HG03432 (cell line): ENCODE data around the gene TPRKB.
"Not testable (repeated sequence)": the region's sequence is repeated elsewhere in the genome, so short reads cannot be mapped to it uniquely, and the experiment has no call there.

Source experiments
- ATAC-seq: cut with Tn5 transposase; IDR thresholded peaks from one replicate; pipeline ENCODE4 v1.9.1; 2021; ENCODE audit warnings: mild to moderate bottlenecking, moderate library complexity; ENCODE audit not compliant: unreplicated experiment

TPRKB gene

GRCh38 chr2:73700661-73701447 is 36.3 kb downstream of the TPRKB start:
- ATAC-seq, result no peak

GRCh38 chr2:73700131-73700611 is 37.0 kb downstream of the TPRKB start:
- ATAC-seq, result no peak

GRCh38 chr2:73699437-73699836 is 37.7 kb downstream of the TPRKB start:
- ATAC-seq, result no peak

- ATAC-seq, result no peak
Observed at GRCh38 chr2:73698101-73698500, 39.0 kb downstream of the TPRKB start.

- ATAC-seq, result no peak
Observed at GRCh38 chr2:73697606-73698005, 39.5 kb downstream of the TPRKB start.

GRCh38 chr2:73696985-73697384 is 40.2 kb downstream of the TPRKB start:
- ATAC-seq, result not testable (repeated sequence)

GRCh38 chr2:73696521-73696920 is 40.6 kb downstream of the TPRKB start:
- not testable (repeated sequence) for ATAC-seq

GRCh38 chr2:73690372-73691088 is 46.6 kb downstream of the TPRKB start:
- ATAC-seq, result peak; percentile 69

- ATAC-seq, result not testable (repeated sequence)
Observed at GRCh38 chr2:73688494-73688893, 48.7 kb downstream of the TPRKB start.

- ATAC-seq, result no peak
Observed at GRCh38 chr2:73685764-73686438, 51.2 kb downstream of the TPRKB start.

GRCh38 chr2:73684905-73685304 is 52.2 kb downstream of the TPRKB start:
- ATAC-seq, result not testable (repeated sequence)

GRCh38 chr2:73684325-73684724 is 52.8 kb downstream of the TPRKB start:
- ATAC-seq, result not testable (repeated sequence)

- not testable (repeated sequence) for ATAC-seq
Observed at GRCh38 chr2:73679951-73680571, 57.1 kb downstream of the TPRKB start.
